AG09319 (cell line): Measurements from ENCODE around the gene LAPTM4A.
A peak's percentile ranks its signal among the peaks of the same experiment; 100 is the strongest.

Experiments used
- DNase-seq: peaks from one replicate; pipeline ENCODE4 v3.0.0-alpha.2; 2010; ENCODE audit warnings: low read depth; ENCODE audit errors: extremely low read depth
- TF ChIP-seq, protein P1 (sequence below): IDR thresholded peaks from 2 replicates; pipeline ENCODE4 v1.5.1; 2011; ENCODE audit warnings: low read depth, mild to moderate bottlenecking, inconsistent platforms, low read length, moderate library complexity

The LAPTM4A gene

GRCh38 chr2:20054931-20055330 is 3.5 kb upstream of the LAPTM4A start:
- TF ChIP-seq, protein P1, sequence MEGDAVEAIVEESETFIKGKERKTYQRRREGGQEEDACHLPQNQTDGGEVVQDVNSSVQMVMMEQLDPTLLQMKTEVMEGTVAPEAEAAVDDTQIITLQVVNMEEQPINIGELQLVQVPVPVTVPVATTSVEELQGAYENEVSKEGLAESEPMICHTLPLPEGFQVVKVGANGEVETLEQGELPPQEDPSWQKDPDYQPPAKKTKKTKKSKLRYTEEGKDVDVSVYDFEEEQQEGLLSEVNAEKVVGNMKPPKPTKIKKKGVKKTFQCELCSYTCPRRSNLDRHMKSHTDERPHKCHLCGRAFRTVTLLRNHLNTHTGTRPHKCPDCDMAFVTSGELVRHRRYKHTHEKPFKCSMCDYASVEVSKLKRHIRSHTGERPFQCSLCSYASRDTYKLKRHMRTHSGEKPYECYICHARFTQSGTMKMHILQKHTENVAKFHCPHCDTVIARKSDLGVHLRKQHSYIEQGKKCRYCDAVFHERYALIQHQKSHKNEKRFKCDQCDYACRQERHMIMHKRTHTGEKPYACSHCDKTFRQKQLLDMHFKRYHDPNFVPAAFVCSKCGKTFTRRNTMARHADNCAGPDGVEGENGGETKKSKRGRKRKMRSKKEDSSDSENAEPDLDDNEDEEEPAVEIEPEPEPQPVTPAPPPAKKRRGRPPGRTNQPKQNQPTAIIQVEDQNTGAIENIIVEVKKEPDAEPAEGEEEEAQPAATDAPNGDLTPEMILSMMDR: no peak
- DNase-seq: no peak

- no peak for DNase-seq
- TF ChIP-seq, protein P1: no peak
These were observed 2.7 kb upstream of the LAPTM4A start for GRCh38 chr2:20054119-20054518.

DNA sequence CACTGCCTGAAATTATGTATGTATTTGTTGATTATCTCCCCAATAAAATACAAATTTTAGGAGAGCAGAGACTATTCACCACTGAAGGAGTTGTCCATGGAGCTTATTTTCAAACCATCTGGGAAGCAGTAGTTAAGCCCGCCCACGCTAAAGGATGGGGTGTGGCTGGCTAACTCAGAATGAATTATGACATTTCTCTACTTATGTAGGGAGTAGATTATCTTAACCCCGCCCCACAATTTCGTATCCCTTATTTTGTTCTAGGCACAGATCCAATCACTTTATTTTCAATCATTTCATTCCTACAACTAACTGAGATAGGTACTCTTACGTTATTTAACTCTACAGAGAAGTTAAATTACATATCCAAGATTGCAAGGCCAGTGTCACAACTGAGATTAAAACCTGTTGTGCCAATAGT is 1.4 kb upstream of the LAPTM4A start:
- peak; percentile 62 for DNase-seq
- TF ChIP-seq, protein P1: no peak

DNA sequence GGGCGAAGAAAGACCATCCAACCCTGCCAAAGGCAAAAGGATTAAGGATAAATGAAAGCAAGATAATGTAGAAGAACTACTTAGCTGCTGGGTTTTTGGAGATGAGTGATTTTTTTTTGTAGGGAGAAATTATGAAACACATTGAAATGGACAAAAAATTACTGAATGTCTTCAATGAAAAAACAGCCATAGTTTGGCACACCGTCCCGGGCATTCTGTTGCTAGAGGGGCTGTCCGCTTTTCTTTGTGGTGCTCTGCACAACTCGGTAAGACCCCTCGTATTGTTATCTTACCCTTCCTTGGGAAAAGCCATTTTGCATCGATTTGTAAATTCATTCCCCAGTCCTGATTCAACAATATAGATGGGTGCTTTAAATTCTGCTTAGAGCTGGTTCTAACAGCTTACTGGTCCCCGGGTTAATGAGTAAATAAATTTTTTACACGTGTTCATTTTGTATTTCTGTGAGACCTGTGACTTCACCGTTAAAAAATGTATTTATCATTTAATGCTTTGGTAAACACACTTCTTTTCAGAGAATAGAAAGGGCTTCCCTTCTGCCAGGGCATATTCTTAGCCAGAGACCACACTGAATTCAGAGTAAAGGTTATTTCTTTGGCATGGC is 912 bp upstream of the LAPTM4A start:
- DNase-seq: no peak
- TF ChIP-seq, protein P1: no peak

DNA sequence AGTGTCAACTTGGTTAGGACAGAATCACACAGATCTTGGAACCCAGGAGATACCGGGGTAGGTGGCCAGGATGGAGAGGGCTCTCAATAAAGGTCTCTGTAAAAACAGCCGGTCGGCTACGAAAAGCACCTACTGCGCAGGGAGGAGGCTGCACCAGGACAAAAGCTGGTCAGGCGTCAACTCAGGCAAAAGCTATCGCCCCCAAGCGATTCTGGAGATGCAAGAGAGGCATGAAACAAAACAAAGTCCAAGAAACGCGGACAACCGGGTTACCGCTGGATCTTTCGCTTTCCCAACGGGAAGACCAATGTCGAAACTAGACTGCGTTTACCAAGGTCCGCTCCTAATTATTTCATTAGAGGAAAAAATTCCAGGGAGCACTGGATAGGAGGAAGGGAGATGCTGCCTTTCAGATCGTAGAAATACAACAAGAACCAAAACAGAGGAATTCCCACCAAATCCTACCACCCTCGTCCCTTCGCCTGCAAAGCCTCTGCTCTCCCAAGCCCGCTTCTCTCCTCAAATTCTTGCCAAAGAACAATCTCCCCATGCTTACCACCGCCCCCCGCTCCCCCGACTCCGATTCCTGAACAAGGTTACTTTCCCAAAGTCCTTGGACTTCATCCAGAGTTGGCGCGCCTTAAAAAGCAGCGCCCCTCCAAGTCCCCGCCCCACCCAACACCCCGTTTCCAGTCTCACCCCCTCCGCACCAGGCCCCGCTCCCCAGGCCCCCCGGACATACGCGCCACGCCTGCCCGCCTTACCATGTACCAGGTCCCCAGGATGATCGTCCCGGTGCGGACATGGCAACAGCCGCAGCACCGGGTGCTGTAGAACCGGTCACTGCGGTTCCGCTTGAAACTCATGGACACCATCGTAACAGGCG is 539 bp downstream of the LAPTM4A start:
- TF ChIP-seq, protein P1: peak; percentile 16
- DNase-seq: no peak

GRCh38 chr2:20050104-20050645 is 1.3 kb downstream of the LAPTM4A start:
- no peak for DNase-seq
- TF ChIP-seq, protein P1: no peak

DNA sequence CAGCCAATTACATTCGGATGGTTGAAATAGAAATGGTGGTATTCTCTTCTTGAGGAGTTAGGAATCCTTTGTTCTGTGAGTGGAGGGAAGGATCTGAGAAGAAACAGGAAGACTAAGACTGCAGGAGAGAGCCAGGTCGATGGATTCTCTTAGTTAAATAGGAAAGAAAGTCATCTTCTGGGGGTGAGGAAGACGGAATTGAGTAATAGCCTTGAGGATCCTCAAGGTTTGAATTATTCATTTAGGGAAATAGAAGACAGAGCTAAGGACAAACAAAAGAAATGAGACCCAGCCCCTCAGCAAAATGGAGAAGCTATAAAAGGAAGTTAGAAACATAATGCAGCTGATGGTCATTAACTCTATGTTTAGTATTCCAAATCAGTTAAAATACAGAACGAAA is 1.8 kb downstream of the LAPTM4A start:
- DNase-seq: no peak
- TF ChIP-seq, protein P1: no peak
